Adipocyte (in vitro differentiated cells): ENCODE measurements around the gene EPN1.
A peak's percentile ranks its signal among the peaks of the same experiment; 100 is the strongest.
"Not testable (repeated sequence)": the region's sequence is repeated elsewhere in the genome, so short reads cannot be mapped to it uniquely, and the experiment has no call there.

ENCODE experiments used
- DNase-seq: peaks from one replicate; pipeline ENCODE4 v3.0.0-alpha.2; 2015; ENCODE audit warnings: low read depth
- H3K27me3 ChIP-seq: replicated peaks from 2 replicates; pipeline ENCODE4 v1.7.0; 2013; ENCODE audit warnings: mild to moderate bottlenecking, low read length, moderate library complexity; ENCODE audit not compliant: control insufficient read depth, insufficient read depth
- H3K36me3 ChIP-seq: 2 replicates; pipeline ENCODE4 v1.7.0; 2013; ENCODE audit warnings: low read length, mild to moderate bottlenecking, moderate library complexity; ENCODE audit not compliant: control insufficient read depth, insufficient read depth, severe bottlenecking
- H3K4me1 ChIP-seq: 2 replicates; pipeline ENCODE4 v1.7.0; 2013; ENCODE audit warnings: mild to moderate bottlenecking, low read length, moderate library complexity; ENCODE audit not compliant: control insufficient read depth, insufficient read depth
- H3K4me3 ChIP-seq: 2 replicates; pipeline ENCODE4 v1.7.0; 2013; ENCODE audit warnings: mild to moderate bottlenecking, low read length, moderate library complexity
- H3K9ac ChIP-seq: 2 replicates; pipeline ENCODE4 v1.7.0; 2013; ENCODE audit warnings: mild to moderate bottlenecking, low read length, moderate library complexity
- H3K9me3 ChIP-seq: 2 replicates; pipeline ENCODE4 v1.7.0; 2013; ENCODE audit warnings: mild to moderate bottlenecking, low read length, moderate library complexity; ENCODE audit not compliant: control insufficient read depth

The EPN1 gene

DNA sequence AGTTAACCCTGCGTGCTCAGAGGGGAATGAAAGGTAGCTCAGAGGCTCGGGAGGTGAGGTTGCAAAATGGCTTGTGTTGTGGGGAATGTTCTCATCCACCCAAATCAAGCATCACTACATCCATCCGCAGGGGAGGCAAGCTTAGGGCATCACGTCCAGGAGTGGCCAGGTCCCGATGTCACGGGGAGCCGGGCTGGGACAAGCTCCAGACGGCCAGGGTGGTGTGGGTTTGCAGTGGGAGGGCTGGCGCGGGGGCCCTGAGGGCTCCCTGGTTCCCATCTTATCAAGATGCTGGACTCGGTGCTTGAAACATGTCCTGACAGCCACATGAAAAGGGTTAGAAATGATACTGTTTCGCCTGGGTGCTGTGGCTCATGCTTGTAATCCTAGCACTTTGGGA is 25.8 kb downstream of the EPN1 start:
- no peak for DNase-seq
- Histone ChIP-seq H3K4me3 (no peak overlapping the region), H3K36me3 (peaks cover 47% of the 10 kb centered on the region), H3K4me1 (no peaks in the 10 kb centered on the region), H3K9ac (no peak overlapping the region), H3K27me3 (no peaks in the 10 kb centered on the region), H3K9me3 (no peaks in the 10 kb centered on the region)

DNA sequence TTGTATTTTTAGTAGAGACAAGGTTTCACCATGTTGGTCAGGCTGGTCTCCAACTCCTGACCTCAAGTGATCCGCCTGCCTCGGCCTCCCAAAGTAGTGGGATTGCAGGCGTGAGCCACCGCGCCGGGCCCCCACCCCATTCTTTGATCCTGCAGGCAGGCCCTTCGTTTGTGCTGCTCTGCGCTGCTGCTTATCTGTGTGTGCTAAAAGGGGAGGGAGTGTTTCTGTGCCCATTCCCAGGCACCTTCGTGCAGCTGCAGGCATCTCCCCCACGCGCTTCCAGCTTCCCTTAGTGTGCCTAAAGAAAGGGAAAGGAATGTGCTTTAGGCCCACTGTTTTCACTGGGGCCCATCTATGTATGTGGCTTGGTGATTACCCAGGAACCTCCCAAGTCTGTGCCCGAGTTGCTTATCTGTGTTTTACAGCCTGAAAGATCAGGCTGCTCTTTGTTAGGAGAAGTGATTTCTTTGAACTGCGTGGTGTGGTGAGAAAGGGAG is 27.2 kb downstream of the EPN1 start:
- H3K27me3 ChIP-seq: no peaks in the 10 kb centered on the region
- DNase-seq: no peak
- H3K4me1 ChIP-seq: no peaks in the 10 kb centered on the region
- H3K9ac ChIP-seq: no peak overlapping the region
- no peak overlapping the region for H3K4me3 ChIP-seq
- peaks cover 35% of the 10 kb centered on the region for H3K36me3 ChIP-seq
- H3K9me3 ChIP-seq: no peaks in the 10 kb centered on the region

DNA sequence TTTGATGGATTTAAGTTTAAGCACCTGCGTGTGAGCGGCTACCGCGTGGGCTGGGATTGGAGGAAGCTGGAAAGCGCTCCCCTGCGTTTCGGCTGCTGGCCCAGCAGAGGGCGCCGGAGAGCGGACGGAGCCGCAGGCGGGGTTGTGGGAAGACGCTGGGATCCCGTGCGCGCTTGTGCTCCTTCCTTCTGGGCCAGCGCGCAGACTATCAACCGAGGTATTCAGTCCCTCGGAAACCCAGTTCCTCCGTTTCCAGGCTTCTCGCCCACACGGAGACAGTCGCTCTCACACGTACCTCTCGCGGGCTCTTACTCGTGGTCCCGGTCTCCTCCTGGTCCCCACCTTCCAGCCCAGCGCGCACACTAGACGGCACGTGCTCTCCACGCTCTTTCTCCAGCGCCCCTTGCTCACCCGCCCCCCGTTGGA is 28.8 kb downstream of the EPN1 start:
- Histone ChIP-seq H3K36me3 (peaks cover 24% of the 10 kb centered on the region), H3K4me3 (no peak overlapping the region), H3K4me1 (no peaks in the 10 kb centered on the region), H3K27me3 (no peaks in the 10 kb centered on the region), H3K9me3 (no peaks in the 10 kb centered on the region), H3K9ac (no peak overlapping the region)
- peak; percentile 2 for DNase-seq

DNA sequence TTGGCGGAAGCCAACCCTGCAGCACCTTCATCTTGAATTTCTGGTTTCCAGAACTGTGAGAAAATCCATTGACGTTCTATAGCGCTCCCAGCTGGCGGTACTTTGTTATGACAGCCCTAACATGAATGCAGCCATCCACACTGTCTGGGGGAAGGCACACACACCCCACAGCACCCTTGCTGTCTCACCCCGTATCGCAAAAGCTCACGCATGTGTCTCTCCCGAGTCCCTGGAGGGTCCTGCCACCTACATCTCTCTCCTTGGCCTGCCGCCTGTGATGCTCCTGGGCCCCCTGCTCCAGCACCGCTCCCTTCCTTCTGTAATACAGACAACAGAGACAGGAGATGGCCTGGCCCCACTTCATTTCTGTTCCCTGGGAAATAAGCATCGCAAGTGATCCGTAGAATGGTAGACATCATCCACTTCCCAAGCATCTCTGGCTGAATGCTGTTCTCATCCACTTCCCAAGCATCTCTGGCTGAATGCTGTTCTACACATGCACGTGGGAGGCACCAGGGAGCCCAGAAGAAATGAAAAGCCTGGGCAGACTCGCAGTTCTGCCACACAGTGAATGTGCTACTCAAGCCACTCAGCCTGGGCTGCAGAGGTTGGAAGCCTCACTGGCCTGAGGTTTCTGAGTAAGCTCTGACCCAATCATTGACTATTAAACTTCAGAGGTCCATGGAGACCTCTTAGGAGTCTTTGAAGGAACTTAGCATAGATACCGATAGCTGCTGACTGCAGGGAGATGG is 29.6 kb downstream of the EPN1 start:
- DNase-seq: no peak
- no peak overlapping the region for H3K9ac ChIP-seq
- H3K9me3 ChIP-seq: no peaks in the 10 kb centered on the region
- H3K27me3 ChIP-seq: no peaks in the 10 kb centered on the region
- H3K4me1 ChIP-seq: no peaks in the 10 kb centered on the region
- peaks cover 18% of the 10 kb centered on the region for H3K36me3 ChIP-seq
- no peak overlapping the region for H3K4me3 ChIP-seq

DNA sequence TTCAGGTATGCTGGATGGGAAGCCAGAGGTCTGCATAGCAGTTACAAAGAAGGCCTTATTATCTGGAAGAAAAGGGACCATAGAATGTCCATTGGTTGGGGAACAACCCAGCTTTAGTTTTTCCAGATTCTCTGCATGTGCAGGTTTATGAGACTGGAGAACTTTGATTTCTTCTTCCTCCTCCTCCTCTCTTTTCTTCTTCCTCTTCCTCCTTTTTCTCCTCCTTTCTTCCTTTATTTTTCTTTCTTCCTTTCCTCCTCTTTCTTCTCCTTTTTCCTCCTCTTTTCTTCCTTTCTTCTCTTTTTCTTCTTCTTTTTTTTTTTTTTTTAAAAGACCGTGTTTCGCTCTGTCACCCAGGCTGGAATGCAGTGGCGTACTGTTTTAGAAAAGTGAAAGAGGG is 30.9 kb downstream of the EPN1 start:
- Histone ChIP-seq H3K36me3 (peaks cover 10% of the 10 kb centered on the region), H3K27me3 (no peaks in the 10 kb centered on the region), H3K9me3 (no peaks in the 10 kb centered on the region), H3K4me3 (no peak overlapping the region), H3K4me1 (no peaks in the 10 kb centered on the region), H3K9ac (no peak overlapping the region)
- DNase-seq: no peak

DNA sequence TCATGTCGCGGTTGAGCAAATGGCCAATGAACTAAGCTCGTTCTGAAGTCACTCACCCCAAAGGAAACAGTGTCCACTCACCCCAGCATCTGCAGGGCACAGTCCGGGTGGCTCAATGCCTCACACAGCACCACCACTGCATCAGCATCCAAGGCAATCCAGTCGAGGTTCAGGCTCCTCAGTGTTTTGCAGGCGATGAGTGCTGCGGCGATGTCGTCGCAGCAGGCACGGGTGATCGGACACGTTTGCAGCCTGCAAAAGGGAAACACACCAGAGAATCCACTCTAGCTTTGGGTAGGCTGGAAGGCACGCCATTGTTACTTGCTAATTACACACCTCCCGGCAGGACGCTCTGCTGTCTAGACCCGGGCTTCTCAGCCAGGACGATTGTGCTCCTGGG is 36.7 kb downstream of the EPN1 start:
- DNase-seq: no peak
- no peaks in the 10 kb centered on the region for H3K4me1 ChIP-seq
- no peaks in the 10 kb centered on the region for H3K36me3 ChIP-seq
- H3K9ac ChIP-seq: no peak overlapping the region
- no peaks in the 10 kb centered on the region for H3K27me3 ChIP-seq
- no peaks in the 10 kb centered on the region for H3K9me3 ChIP-seq
- H3K4me3 ChIP-seq: no peak overlapping the region

DNA sequence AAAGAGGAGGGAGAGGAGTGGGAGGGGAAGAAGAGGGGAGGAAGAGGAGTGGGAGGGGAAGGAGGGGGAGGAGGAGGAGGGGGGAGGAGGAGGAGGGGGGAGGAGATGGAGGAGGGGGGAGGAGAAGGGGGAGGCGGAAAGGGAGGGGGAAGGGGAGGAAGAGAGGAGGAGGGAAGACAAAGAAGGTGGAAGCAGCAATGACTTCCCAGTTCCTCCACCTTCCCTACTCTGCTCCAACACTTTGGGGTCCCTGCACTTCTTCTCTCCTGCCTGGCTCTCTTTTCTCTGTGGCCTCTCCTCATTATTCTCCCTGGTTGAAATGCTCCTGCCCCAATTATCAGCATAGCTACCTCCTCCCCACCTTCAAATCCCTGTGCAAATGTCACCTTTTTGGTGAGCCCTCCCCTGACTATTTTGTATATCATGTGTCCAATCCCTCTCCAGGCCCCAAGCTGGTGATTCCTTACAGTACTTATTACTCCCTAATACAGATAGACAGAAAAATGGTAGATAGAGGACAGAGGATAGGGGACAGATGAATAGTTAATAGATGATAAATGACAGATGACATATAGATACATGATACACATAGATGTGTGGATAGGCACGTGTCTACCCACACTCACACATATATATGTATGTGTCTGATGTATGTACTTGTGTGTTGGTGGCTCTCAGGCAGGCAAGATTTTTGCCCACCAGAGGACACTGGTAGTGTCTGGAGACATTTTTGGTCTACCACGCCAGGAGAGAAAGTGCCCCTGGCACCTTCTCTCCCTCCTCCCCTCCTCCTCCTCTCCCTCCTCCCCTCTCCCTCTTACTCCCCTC is 38.0 kb downstream of the EPN1 start:
- H3K4me1 ChIP-seq: no peaks in the 10 kb centered on the region
- H3K27me3 ChIP-seq: no peaks in the 10 kb centered on the region
- no peak for DNase-seq
- no peaks in the 10 kb centered on the region for H3K36me3 ChIP-seq
- H3K9ac ChIP-seq: no peak overlapping the region
- no peaks in the 10 kb centered on the region for H3K9me3 ChIP-seq
- no peak overlapping the region for H3K4me3 ChIP-seq

DNA sequence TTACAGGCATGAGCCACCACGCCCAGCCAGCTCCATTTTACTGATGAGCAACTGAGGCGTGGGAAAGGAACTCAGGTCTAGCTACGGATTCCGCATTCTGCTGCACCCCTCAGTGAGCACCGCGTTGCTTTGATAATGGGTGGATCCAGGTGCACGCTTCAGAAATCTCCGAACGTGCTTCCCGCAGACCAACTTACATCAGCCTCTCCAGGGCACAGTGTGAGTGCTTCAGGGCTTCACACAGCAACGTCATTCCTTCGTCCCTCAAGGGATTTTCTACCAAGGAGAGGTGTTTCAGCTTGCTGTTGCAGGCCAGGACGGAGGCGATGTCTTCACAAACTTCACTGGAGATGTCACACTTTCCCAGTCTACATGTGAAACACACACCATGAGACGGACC is 41.5 kb downstream of the EPN1 start:
- no peak overlapping the region for H3K9ac ChIP-seq
- H3K4me3 ChIP-seq: no peak overlapping the region
- H3K9me3 ChIP-seq: peaks cover 4% of the 10 kb centered on the region
- H3K36me3 ChIP-seq: no peaks in the 10 kb centered on the region
- no peak for DNase-seq
- H3K4me1 ChIP-seq: no peaks in the 10 kb centered on the region
- no peaks in the 10 kb centered on the region for H3K27me3 ChIP-seq

DNA sequence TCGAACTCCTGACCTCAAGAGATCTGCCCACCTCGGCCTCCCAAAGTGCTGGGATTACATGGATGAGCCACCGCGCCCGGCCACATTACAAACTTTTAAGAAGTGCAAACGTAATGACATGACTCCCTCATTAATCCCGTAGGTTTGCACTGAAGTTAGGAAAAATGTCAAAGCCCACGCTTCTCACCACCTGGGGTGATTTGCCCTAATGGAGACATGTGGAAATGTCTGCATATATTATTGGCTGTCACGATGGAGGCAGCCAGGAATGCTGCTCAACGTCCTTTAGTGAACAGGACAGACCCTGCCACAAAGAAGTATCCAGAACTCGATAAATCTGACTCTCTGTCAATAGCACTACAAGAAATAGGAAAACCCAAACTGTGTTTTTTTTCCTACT is 42.2 kb downstream of the EPN1 start:
- Histone ChIP-seq H3K27me3 (no peaks in the 10 kb centered on the region), H3K4me1 (no peaks in the 10 kb centered on the region), H3K9me3 (peaks cover 4% of the 10 kb centered on the region), H3K4me3 (no peak overlapping the region), H3K9ac (no peak overlapping the region), H3K36me3 (no peaks in the 10 kb centered on the region)
- DNase-seq: no peak

DNA sequence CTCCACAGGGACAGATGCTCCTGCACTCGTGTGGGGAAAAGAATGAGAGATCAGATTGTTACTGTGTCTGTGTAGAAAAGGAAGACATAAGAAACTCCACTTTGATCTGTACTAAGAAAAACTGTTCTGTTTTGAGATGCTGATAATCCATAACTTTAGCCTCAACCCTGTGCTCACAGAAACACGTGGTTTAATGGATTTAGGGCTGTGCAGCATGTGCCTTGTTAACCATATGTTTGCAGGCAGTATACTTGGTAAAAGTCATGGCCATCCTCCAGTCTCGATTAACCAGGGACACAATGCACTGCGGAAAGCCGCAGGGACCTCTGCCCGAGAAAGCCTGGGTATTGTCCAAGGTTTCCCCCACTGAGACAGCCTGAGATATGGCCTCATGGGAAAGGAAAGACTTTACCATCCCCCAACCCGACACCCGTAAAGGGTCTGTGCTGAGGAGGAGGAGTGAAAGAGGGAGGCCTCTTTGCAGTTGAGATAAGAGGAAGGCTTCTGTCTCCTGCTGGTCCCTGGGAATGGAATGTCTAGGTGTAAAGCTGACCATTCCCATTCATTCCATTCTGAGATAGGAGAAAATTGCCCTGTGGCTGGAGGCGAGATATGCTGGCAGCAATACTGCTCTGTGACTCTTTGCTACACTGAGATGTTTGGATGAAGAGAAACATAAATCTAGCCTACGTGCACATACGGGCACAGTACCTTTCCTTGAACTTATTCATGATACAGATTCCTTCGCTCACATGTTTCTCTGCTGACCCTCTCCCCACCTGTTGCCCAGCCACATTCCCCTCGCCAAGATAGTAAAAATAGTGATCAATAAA is 43.1 kb downstream of the EPN1 start:
- H3K4me1 ChIP-seq, H3K36me3 ChIP-seq, H3K27me3 ChIP-seq, DNase-seq, H3K9me3 ChIP-seq, H3K4me3 ChIP-seq, H3K9ac ChIP-seq: not testable (repeated sequence)

DNA sequence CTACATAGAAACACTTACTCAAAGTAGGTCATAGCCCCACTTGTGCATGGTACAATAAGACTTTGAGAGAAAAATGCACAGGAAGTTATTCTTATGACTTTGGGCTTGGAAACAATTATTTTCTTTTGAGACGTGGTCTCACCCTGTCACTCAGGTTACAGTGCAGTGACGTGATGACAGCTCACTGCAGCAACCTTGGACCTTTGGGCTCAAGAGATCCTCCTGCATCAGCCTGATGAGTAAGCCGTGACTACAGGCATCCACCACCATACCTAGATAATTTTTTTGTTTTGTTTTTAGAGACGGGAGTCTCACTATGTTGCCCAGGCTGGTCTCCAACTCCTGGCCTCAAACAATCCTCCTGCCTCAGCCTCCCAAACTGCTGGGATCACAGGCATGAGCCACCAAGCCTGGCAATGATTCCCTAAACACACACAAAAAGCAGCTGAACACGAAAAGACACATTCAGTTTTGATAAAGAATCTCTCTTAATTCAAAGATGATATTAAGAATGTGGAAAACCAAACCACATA is 45.3 kb downstream of the EPN1 start:
- DNase-seq: no peak
- Histone ChIP-seq H3K4me3 (no peak overlapping the region), H3K27me3 (no peaks in the 10 kb centered on the region), H3K4me1 (no peaks in the 10 kb centered on the region), H3K36me3 (no peaks in the 10 kb centered on the region), H3K9ac (no peak overlapping the region), H3K9me3 (peaks cover 4% of the 10 kb centered on the region)
